ENCODE results near the gene HGFAC. TPM values are rescaled to one million over a fixed set of nuclear protein-coding genes. Genes with fewer than 3 reads are reported as not detected.

HGFAC gene
- total RNA-seq, 2 experiments from 2014 or later, result not detected

GRCh38 chr4:3436798-3437581 lies 4.8 kb upstream of the HGFAC start:
- Mint-ChIP-seq H3K9me3 (no peaks in the 10 kb centered on the region), H3K27ac (no peak overlapping the region)
- DNase-seq, result no peak

GRCh38 chr4:3437582-3437936 lies 4.2 kb upstream of the HGFAC start:
- no peaks in the 10 kb centered on the region for H3K9me3 Mint-ChIP-seq
- ATAC-seq (ENCODE audit: low read depth) (no peak), DNase-seq (no peak)
- H3K4me3 Mint-ChIP-seq, result no peak overlapping the region
- no peaks in the 10 kb centered on the region for H3K36me3 Mint-ChIP-seq
- POLR2A ChIA-PET, result no interaction called here
- H3K27me3 Mint-ChIP-seq, result no peaks in the 10 kb centered on the region
- H3K27ac Mint-ChIP-seq, result no peak overlapping the region
- no peaks in the 10 kb centered on the region for H3K4me1 Mint-ChIP-seq

More at GRCh38 chr4:3436798-3437581, 4.8 kb upstream of the HGFAC start:
- POLR2A ChIA-PET, result no interaction called here
- Mint-ChIP-seq H3K27me3 (no peaks in the 10 kb centered on the region), H3K36me3 (no peaks in the 10 kb centered on the region), H3K4me1 (no peaks in the 10 kb centered on the region), H3K4me3 (no peak overlapping the region)
- ATAC-seq (ENCODE audit: low read depth), result peak; percentile 46

- H3K4me3 Mint-ChIP-seq, result no peak overlapping the region
- no peaks in the 10 kb centered on the region for H3K9me3 Mint-ChIP-seq
- H3K27me3 Mint-ChIP-seq, result no peaks in the 10 kb centered on the region
- POLR2A ChIA-PET, result no interaction called here
- no peak overlapping the region for H3K27ac Mint-ChIP-seq
- H3K36me3 Mint-ChIP-seq, result no peaks in the 10 kb centered on the region
- DNase-seq (no peak), ATAC-seq (ENCODE audit: low read depth) (no peak)
- H3K4me1 Mint-ChIP-seq, result no peaks in the 10 kb centered on the region
Observed at GRCh38 chr4:3437998-3438846, 3.5 kb upstream of the HGFAC start.

GRCh38 chr4:3438847-3439180 lies 3.0 kb upstream of the HGFAC start:
- no peaks in the 10 kb centered on the region for H3K4me1 Mint-ChIP-seq
- no peaks in the 10 kb centered on the region for H3K36me3 Mint-ChIP-seq
- H3K27me3 Mint-ChIP-seq, result no peaks in the 10 kb centered on the region
- no peak overlapping the region for H3K27ac Mint-ChIP-seq
- POLR2A ChIA-PET, result no interaction called here
- no peaks in the 10 kb centered on the region for H3K9me3 Mint-ChIP-seq
- ATAC-seq (ENCODE audit: low read depth) (no peak), DNase-seq (no peak)
- no peak overlapping the region for H3K4me3 Mint-ChIP-seq

GRCh38 chr4:3439391-3439790 lies 2.4 kb upstream of the HGFAC start:
- DNase-seq (no peak), ATAC-seq (ENCODE audit: low read depth) (no peak)
- Mint-ChIP-seq H3K4me1 (no peaks in the 10 kb centered on the region), H3K36me3 (no peaks in the 10 kb centered on the region), H3K9me3 (no peaks in the 10 kb centered on the region), H3K4me3 (no peak overlapping the region), H3K27ac (no peak overlapping the region), H3K27me3 (no peaks in the 10 kb centered on the region)
- POLR2A ChIA-PET, result no interaction called here

GRCh38 chr4:3440011-3440410 lies 1.8 kb upstream of the HGFAC start:
- no peaks in the 10 kb centered on the region for H3K36me3 Mint-ChIP-seq
- no peak for ATAC-seq (ENCODE audit: low read depth)
- no peaks in the 10 kb centered on the region for H3K9me3 Mint-ChIP-seq
- H3K4me1 Mint-ChIP-seq, result no peaks in the 10 kb centered on the region
- no peak for DNase-seq
- H3K4me3 Mint-ChIP-seq, result no peak overlapping the region
- no peak overlapping the region for H3K27ac Mint-ChIP-seq
- H3K27me3 Mint-ChIP-seq, result no peaks in the 10 kb centered on the region
- POLR2A ChIA-PET, result no interaction called here

GRCh38 chr4:3440979-3441500 lies 728 bp upstream of the HGFAC start:
- no peak overlapping the region for H3K27ac Mint-ChIP-seq
- no peaks in the 10 kb centered on the region for H3K27me3 Mint-ChIP-seq
- no peaks in the 10 kb centered on the region for H3K9me3 Mint-ChIP-seq
- DNase-seq (no peak), ATAC-seq (ENCODE audit: low read depth) (no peak)
- no peaks in the 10 kb centered on the region for H3K36me3 Mint-ChIP-seq
- H3K4me3 Mint-ChIP-seq, result no peak overlapping the region
- POLR2A ChIA-PET, result no interaction called here
- H3K4me1 Mint-ChIP-seq, result no peaks in the 10 kb centered on the region

- no peaks in the 10 kb centered on the region for H3K9me3 Mint-ChIP-seq
- H3K4me3 Mint-ChIP-seq, result no peak overlapping the region
- POLR2A ChIA-PET, result no interaction called here
- no peaks in the 10 kb centered on the region for H3K27me3 Mint-ChIP-seq
- H3K36me3 Mint-ChIP-seq, result no peaks in the 10 kb centered on the region
- no peak for ATAC-seq (ENCODE audit: low read depth)
- no peaks in the 10 kb centered on the region for H3K4me1 Mint-ChIP-seq
- H3K27ac Mint-ChIP-seq, result no peak overlapping the region
- no peak for DNase-seq
Observed at GRCh38 chr4:3442460-3442958, 741 bp downstream of the HGFAC start.

GRCh38 chr4:3442959-3443749 lies 1.4 kb downstream of the HGFAC start:
- no peaks in the 10 kb centered on the region for H3K4me1 Mint-ChIP-seq
- no peaks in the 10 kb centered on the region for H3K9me3 Mint-ChIP-seq
- ATAC-seq (ENCODE audit: low read depth), result peak; percentile 73
- H3K27ac Mint-ChIP-seq, result no peak overlapping the region
- H3K4me3 Mint-ChIP-seq, result no peak overlapping the region
- peak; percentile 88 for DNase-seq
- H3K27me3 Mint-ChIP-seq, result no peaks in the 10 kb centered on the region
- POLR2A ChIA-PET, result no interaction called here
- no peaks in the 10 kb centered on the region for H3K36me3 Mint-ChIP-seq

- H3K27me3 Mint-ChIP-seq, result no peaks in the 10 kb centered on the region
- no peaks in the 10 kb centered on the region for H3K9me3 Mint-ChIP-seq
- no peak for DNase-seq
- POLR2A ChIA-PET, result no interaction called here
- H3K27ac Mint-ChIP-seq, result no peak overlapping the region
- peak; percentile 10 for ATAC-seq (ENCODE audit: low read depth)
- H3K4me3 Mint-ChIP-seq, result no peak overlapping the region
- H3K4me1 Mint-ChIP-seq, result no peaks in the 10 kb centered on the region
- H3K36me3 Mint-ChIP-seq, result no peaks in the 10 kb centered on the region
Observed at GRCh38 chr4:3443750-3444309, 2.1 kb downstream of the HGFAC start.

- Mint-ChIP-seq H3K27ac (no peak overlapping the region), H3K4me1 (no peaks in the 10 kb centered on the region), H3K4me3 (no peak overlapping the region), H3K9me3 (no peaks in the 10 kb centered on the region), H3K27me3 (no peaks in the 10 kb centered on the region), H3K36me3 (no peaks in the 10 kb centered on the region)
- ATAC-seq (ENCODE audit: low read depth), result no peak
- no peak for DNase-seq
- POLR2A ChIA-PET, result no interaction called here
Observed at GRCh38 chr4:3444351-3445110, 2.8 kb downstream of the HGFAC start.

- POLR2A ChIA-PET, result no interaction called here
- Mint-ChIP-seq H3K36me3 (no peaks in the 10 kb centered on the region), H3K9me3 (no peaks in the 10 kb centered on the region), H3K4me3 (no peak overlapping the region), H3K27ac (no peak overlapping the region), H3K4me1 (no peaks in the 10 kb centered on the region), H3K27me3 (no peaks in the 10 kb centered on the region)
- ATAC-seq (ENCODE audit: low read depth), result no peak
- DNase-seq, result no peak
Observed at GRCh38 chr4:3445111-3445820, 3.5 kb downstream of the HGFAC start.
